ENCODE data around the gene TAX1BP1. TPM values are rescaled to one million over a fixed set of nuclear protein-coding genes. Genes with fewer than 3 reads are reported as not detected.

The TAX1BP1 gene
- total RNA-seq, 1 donor from 2014 or later: 83.6 TPM

DNA sequence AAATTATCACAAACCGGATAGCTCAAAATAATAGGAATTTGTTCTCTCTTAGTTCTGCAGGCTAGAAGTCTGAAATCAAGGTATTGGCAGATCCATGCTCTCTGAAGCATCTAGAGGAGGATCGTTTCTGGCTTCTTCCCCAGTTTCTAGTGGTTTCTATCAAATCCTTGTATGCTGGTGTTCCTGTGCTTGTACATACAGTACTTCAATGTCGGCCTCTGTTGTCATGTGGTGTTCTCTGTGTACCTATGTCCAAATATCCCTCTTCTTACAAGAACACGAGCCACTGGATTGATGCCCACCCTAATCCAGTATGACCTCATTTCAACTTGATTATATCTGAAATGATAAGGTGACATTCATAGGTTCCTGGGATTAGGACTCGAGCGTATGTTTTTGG is 9.8 kb upstream of the TAX1BP1 start:
- no peak for DNase-seq (ENCODE audit: low read depth)
- TF ChIP-seq, protein P1, sequence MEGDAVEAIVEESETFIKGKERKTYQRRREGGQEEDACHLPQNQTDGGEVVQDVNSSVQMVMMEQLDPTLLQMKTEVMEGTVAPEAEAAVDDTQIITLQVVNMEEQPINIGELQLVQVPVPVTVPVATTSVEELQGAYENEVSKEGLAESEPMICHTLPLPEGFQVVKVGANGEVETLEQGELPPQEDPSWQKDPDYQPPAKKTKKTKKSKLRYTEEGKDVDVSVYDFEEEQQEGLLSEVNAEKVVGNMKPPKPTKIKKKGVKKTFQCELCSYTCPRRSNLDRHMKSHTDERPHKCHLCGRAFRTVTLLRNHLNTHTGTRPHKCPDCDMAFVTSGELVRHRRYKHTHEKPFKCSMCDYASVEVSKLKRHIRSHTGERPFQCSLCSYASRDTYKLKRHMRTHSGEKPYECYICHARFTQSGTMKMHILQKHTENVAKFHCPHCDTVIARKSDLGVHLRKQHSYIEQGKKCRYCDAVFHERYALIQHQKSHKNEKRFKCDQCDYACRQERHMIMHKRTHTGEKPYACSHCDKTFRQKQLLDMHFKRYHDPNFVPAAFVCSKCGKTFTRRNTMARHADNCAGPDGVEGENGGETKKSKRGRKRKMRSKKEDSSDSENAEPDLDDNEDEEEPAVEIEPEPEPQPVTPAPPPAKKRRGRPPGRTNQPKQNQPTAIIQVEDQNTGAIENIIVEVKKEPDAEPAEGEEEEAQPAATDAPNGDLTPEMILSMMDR (IDR thresholded peaks at IDR 0.05; ENCODE audit: insufficient read depth, low read length, poor library complexity, severe bottlenecking): no peak
- H3K27me3 ChIP-seq (ENCODE audit: control insufficient read depth, insufficient read depth, low read length): no peaks in the 10 kb centered on the region
- no peaks in the 10 kb centered on the region for H3K36me3 ChIP-seq (ENCODE audit: control insufficient read depth, insufficient read depth, low read length)
- no peak overlapping the region for H3K4me3 ChIP-seq (ENCODE audit: low read depth, low read length)

- Histone ChIP-seq H3K27me3 (ENCODE audit: control insufficient read depth, insufficient read depth, low read length) (no peaks in the 10 kb centered on the region), H3K36me3 (ENCODE audit: control insufficient read depth, insufficient read depth, low read length) (no peaks in the 10 kb centered on the region), H3K4me3 (ENCODE audit: low read depth, low read length) (no peak overlapping the region)
- DNase-seq (ENCODE audit: low read depth): no peak
- TF ChIP-seq, protein P1 (IDR thresholded peaks at IDR 0.05; ENCODE audit: insufficient read depth, low read length, poor library complexity, severe bottlenecking): no peak
Observed at GRCh38 chr7:27734583-27734982, 5.4 kb upstream of the TAX1BP1 start.

DNA sequence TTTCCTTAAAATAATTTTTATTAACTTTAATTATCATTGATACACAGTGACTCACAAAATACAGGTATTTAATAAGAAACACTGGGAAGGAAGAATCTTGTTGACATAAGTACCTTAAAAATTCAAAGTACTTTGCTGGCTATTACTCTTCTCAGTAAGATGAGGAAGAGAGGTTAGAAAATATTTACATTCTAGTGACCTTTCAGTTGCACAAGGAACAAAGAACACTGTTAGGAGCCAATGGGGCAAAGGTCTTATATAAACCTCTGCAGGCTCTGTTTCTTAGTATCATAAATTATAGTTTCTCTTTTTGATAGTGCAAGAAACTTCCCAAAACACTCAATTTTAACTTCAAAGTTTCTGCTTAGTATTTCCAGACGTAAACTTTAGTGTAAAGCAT is 4.8 kb upstream of the TAX1BP1 start:
- TF ChIP-seq, protein P1 (IDR thresholded peaks at IDR 0.05; ENCODE audit: insufficient read depth, low read length, poor library complexity, severe bottlenecking): no peak
- Histone ChIP-seq H3K27me3 (ENCODE audit: control insufficient read depth, insufficient read depth, low read length) (no peaks in the 10 kb centered on the region), H3K36me3 (ENCODE audit: control insufficient read depth, insufficient read depth, low read length) (no peaks in the 10 kb centered on the region), H3K4me3 (ENCODE audit: low read depth, low read length) (no peak overlapping the region)
- DNase-seq (ENCODE audit: low read depth): no peak

DNA sequence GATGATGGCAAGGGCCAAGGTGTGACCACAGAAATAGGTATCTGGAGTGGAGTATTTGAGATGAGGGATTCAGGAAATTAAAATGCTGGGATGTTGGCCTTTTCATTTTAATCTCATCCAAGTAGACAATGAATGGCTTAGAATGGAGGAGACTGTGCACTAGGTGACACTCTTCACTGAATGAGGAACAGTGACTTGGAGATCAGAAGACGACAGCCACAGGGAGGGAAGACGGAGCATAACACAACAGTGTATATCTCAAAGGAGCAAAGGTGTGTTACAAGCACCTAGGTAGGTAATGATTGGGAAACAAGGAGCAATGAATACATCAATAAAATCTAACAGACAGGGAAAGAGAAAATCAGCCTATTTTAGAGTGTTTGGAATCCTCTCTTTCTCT is 4.1 kb upstream of the TAX1BP1 start:
- no peaks in the 10 kb centered on the region for H3K27me3 ChIP-seq (ENCODE audit: control insufficient read depth, insufficient read depth, low read length)
- no peak for DNase-seq (ENCODE audit: low read depth)
- no peaks in the 10 kb centered on the region for H3K36me3 ChIP-seq (ENCODE audit: control insufficient read depth, insufficient read depth, low read length)
- no peak overlapping the region for H3K4me3 ChIP-seq (ENCODE audit: low read depth, low read length)
- TF ChIP-seq, protein P1 (IDR thresholded peaks at IDR 0.05; ENCODE audit: insufficient read depth, low read length, poor library complexity, severe bottlenecking): no peak

- H3K4me3 ChIP-seq (ENCODE audit: low read depth, low read length): no peak overlapping the region
- DNase-seq (ENCODE audit: low read depth): no peak
- TF ChIP-seq, protein P1 (IDR thresholded peaks at IDR 0.05; ENCODE audit: insufficient read depth, low read length, poor library complexity, severe bottlenecking): no peak
- no peaks in the 10 kb centered on the region for H3K36me3 ChIP-seq (ENCODE audit: control insufficient read depth, insufficient read depth, low read length)
- H3K27me3 ChIP-seq (ENCODE audit: control insufficient read depth, insufficient read depth, low read length): no peaks in the 10 kb centered on the region
Observed at GRCh38 chr7:27737178-27737577, 2.8 kb upstream of the TAX1BP1 start.

DNA sequence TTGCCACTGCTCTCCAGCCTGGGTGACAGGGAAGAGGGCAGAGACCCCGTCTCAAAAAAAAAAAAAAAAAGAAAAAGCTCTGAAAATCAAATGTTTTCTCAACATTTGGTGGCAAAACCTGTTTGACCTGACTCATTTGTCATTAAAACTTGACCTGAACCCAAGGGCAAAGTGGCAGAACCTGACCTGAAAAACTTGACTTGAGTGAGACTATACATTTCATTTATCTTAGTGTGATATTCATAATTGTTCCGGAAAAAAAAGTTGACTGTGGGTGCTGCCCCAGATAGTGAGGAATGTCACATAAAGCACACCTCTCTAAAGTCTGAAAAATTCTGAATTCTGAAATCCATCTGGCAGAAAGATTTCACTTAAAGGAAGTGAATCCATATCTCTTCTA is 2.3 kb upstream of the TAX1BP1 start:
- TF ChIP-seq, protein P1 (IDR thresholded peaks at IDR 0.05; ENCODE audit: insufficient read depth, low read length, poor library complexity, severe bottlenecking): no peak
- no peaks in the 10 kb centered on the region for H3K27me3 ChIP-seq (ENCODE audit: control insufficient read depth, insufficient read depth, low read length)
- H3K4me3 ChIP-seq (ENCODE audit: low read depth, low read length): no peak overlapping the region
- DNase-seq (ENCODE audit: low read depth): no peak
- no peaks in the 10 kb centered on the region for H3K36me3 ChIP-seq (ENCODE audit: control insufficient read depth, insufficient read depth, low read length)

All from kidney epithelial cell (primary cell).